ENCODE results near the gene TDRD9. TPM values are rescaled to one million over a fixed set of nuclear protein-coding genes. Genes with fewer than 3 reads are reported as not detected.

TDRD9 gene
- total RNA-seq, 1 donor = 0.45 TPM

DNA sequence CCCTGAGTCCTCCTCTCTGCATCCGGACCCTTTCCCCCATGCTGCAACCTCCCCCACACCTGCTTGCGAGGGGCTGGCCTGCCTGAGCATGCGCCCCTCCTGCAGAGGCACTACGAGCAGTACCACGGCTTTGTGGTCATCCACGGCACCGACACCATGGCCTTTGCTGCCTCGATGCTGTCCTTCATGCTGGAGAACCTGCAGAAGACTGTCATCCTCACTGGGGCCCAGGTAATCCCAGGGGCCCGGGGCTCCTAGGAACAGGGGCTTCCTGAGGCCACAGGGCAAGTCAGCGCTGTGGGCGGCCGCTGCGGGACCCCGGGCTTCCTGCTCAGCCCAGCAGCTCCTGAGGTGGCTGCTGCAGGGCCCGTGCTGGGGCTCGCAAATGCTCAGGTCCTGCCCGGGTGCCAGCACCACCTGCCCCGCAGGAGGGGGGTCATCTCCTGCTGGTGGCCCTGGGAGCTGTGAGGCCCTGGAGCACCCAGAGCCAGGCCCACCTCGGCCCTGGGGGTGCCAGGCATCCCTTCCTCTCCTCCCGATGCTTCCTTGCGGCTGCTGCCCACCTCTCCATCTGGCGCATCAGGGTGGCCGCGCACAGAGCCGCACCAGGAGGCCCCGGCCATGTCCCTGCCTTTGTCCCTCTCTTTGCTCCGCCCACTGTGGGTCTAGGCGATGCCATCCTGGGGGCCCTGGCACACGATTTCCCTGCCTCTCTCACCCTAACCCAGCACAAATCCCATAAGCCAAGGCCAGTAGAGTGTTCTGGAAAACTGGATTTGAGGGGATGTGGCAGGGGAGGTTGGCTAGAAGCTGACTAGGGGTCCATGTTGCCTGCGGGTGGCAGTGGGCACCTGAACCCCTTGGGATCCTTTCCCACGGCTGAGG is 167.4 kb downstream of the TDRD9 start:
- DNase-seq (ENCODE audit: low read depth) = no peak
- H3K4me3 ChIP-seq (ENCODE audit: low read depth, low read length) = no peak overlapping the region
- TF ChIP-seq, protein P1, sequence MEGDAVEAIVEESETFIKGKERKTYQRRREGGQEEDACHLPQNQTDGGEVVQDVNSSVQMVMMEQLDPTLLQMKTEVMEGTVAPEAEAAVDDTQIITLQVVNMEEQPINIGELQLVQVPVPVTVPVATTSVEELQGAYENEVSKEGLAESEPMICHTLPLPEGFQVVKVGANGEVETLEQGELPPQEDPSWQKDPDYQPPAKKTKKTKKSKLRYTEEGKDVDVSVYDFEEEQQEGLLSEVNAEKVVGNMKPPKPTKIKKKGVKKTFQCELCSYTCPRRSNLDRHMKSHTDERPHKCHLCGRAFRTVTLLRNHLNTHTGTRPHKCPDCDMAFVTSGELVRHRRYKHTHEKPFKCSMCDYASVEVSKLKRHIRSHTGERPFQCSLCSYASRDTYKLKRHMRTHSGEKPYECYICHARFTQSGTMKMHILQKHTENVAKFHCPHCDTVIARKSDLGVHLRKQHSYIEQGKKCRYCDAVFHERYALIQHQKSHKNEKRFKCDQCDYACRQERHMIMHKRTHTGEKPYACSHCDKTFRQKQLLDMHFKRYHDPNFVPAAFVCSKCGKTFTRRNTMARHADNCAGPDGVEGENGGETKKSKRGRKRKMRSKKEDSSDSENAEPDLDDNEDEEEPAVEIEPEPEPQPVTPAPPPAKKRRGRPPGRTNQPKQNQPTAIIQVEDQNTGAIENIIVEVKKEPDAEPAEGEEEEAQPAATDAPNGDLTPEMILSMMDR (IDR thresholded peaks at IDR 0.05; ENCODE audit: insufficient read depth, low read length) = no peak

DNA sequence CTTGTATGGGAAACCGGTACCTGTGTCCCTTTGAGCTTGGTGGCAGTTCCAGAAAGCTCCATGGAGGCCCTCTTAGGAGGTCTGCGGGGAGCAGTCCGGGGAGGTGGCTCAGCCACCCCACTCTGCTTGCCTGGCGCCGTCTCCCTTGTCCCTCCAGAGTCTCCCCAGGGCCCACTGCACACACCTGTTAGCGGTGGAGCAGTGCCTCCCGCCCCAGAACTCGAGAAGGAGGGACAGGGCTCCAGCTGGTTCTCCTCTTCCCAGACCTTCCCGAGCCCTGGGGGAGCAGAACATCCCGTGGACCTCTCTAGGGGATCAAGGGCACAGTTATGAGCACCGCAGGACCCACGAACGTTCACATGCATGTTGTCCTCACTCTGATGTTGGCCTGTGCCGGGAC is 168.1 kb downstream of the TDRD9 start:
- no peak for DNase-seq (ENCODE audit: low read depth)
- no peak overlapping the region for H3K4me3 ChIP-seq (ENCODE audit: low read depth, low read length)
- TF ChIP-seq, protein P1 (IDR thresholded peaks at IDR 0.05; ENCODE audit: insufficient read depth, low read length) = no peak

DNA sequence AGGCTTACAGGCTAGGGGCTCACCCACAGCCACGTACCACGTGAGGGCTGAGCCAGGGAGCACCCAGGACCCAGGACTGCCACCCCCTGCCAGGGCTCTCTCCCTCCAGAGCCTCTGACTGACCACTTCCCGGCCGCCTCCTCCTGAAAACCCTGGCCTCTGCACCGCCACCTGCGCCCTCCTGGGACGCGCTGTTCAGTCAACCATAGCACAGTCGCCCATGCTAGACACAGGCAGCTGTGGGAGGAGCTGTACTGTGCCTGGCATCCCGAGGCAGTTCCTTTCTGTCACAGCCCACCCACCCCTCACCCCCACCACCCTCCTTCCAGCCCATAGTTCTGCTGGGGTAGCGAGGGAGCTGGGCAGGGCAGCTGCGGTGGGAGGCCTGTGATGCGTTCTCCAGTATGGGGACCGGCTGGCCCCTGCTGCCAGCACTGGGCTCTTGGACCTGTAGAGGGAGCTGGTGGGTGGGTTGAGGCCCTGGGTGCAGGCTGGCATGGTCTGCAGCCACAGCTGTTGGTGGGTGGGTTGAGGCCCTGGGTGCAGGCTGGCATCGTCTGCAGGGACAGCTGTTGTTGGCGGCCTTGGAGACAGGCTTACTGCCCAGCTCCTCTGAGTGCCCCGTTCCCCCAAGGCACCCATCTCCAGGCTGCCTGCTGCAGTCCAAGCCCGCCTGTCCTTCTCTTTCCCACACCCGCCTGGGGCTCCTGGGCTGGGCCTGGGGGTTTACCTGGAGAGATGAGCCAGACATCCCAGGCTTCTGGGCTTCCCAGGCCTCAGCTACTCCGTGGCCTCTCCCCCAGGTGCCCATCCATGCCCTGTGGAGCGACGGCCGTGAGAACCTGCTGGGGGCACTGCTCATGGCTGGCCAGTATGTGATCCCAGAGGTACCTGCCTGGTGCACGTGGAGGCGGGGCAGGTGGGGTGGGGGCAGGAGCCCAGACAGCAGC is 168.8 kb downstream of the TDRD9 start:
- no peak for DNase-seq (ENCODE audit: low read depth)
- no peak overlapping the region for H3K4me3 ChIP-seq (ENCODE audit: low read depth, low read length)
- TF ChIP-seq, protein P1 (IDR thresholded peaks at IDR 0.05; ENCODE audit: insufficient read depth, low read length) = no peak

DNA sequence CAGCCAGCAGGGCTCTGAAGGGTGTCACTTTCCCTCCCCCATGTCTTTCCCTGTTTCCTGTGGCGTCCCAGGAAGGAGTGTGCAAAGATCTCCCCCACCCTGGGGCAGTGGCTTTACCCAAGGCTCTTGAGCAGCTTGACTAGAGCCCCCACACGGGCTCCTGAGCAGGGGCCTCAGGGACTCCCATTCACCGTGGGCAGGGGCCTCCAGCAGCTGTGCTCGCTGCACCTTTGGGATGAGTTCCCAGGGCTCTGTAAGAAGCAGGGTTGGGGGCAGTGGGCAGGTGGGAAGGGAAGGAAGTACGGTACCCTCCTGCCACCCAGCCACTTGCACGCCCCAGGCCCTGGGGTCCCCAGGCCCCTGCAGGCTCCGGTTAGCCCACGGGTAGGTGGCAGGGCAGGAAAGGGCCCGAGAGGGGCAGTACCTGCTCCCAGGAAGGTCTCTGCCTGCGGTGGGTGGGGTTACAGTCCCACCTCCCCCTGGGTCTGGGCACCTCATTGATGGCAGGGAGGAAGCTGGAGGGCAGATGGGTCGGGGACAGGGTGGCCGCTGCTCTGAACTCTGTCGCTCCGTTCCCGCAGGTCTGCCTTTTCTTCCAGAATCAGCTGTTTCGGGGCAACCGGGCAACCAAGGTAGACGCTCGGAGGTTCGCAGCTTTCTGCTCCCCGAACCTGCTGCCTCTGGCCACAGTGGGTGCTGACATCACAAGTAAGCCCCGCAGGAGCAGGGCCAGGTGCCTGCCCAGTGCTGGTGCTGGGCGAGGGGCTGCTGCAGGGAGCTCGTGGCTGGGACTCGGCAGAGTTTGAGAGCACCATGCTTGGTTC is 170.2 kb downstream of the TDRD9 start:
- no peak overlapping the region for H3K4me3 ChIP-seq (ENCODE audit: low read depth, low read length)
- DNase-seq (ENCODE audit: low read depth) = no peak
- TF ChIP-seq, protein P1 (IDR thresholded peaks at IDR 0.05; ENCODE audit: insufficient read depth, low read length) = no peak

DNA sequence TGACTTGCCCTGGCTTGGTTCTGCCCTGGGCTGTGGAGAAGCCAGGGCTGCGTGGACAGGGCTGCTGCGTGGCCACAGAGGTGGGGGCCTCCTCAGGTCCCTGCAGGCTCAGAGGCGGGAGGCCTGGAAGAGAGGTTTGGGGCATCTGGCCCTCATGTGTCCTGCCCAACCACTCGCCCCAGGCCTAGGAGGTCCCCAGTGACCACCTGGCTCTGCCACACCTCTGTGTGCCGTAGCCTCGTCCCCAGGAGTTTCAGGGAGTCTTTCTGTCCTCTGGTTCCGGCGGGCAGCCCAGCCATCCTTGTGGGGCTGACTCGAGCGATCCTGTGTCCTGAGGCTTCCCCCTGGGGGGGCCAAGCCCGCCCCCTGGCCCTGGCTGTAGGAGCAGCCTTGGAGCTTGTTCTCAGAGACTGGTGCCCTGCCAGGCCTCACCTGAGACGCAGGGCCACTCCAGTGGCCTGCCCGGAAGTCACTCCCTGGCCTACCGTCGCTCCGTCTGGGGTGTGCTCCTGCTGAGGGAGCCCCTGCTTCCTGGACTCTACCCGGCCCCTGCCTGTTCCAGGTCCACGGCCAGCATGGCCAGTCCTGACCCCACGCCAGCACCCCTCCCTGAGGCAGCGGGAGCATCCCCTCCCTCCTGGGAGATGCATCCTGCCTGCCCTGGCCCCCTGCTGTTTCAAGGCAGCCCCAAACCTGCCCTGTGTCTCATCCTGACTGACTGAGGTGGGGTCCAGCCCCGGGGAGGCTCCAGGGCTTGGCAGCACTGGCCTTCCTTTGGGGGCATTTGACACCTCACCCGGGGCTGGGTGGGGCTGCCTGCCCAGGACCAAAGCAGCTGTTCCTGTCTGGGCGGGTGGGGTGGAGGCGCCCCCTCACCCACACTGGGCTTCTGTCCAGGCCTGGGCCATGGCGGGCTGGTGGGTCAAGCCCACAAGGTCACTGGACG is 171.1 kb downstream of the TDRD9 start:
- TF ChIP-seq, protein P1 (IDR thresholded peaks at IDR 0.05; ENCODE audit: insufficient read depth, low read length) = no peak
- H3K4me3 ChIP-seq (ENCODE audit: low read depth, low read length) = no peak overlapping the region
- no peak for DNase-seq (ENCODE audit: low read depth)

All from fibroblast of the aortic adventitia (primary cell).